A549 (cell line): ENCODE measurements around the gene CREBZF. TPM values are rescaled to one million over a fixed set of nuclear protein-coding genes. Genes with fewer than 3 reads are reported as not detected.

Experiments used
- ATAC-seq, 2 experiments: fragments of 200-7000 bp in 1 of 2; fragments of >200 bp in 1 of 2; cut with Nextera tagmentation in 1 of 2; cut with Tn5 transposase in 1 of 2; 3 replicates each; pipeline versions ENCODE4 v1.8.0 to v1.9.1; 2018 to 2020; ENCODE audit warnings: mild to moderate bottlenecking in 1 of 2, moderate library complexity in 1 of 2
- CTCF ChIA-PET: fragments of 300-600 bp; sonication (Branson Sonifier 250); formaldehyde crosslinking; extraction: SDS; loops from one replicate; lab custom pipeline; 2021; ENCODE audit warnings: antibody characterized with exemption, inconsistent platforms; lab: Yijun Ruan, JAX
- POLR2A ChIA-PET: fragments of 350-600 bp; formaldehyde crosslinking; extraction: SDS; loops from one replicate; lab custom pipeline; 2021; ENCODE audit warnings: antibody characterized with exemption, inconsistent platforms; lab: Yijun Ruan, JAX
- DNase-seq, 2 experiments: peaks; one replicate each; pipeline versions ENCODE4 v3.0.0 to v3.0.0-alpha.2; 2011 to 2016; ENCODE audit warnings: low read depth in 1 of 2, low spot score in 1 of 2
- FAIRE-seq: peaks from 2 replicates; lab custom pipeline; 2011; peaks lifted over from hg19 to GRCh38; lab: Jason Lieb, UNC
- H3K27ac ChIP-seq, 2 experiments: fragments of >200 bp; sonication (Bioruptor Twin); formaldehyde crosslinking; 3 replicates each; pipeline ENCODE4 v1.5.1; 2016 to 2017
- H3K4me1 ChIP-seq: fragments of >200 bp; sonication (Bioruptor Twin); formaldehyde crosslinking; 3 replicates; pipeline ENCODE4 v1.6.1; 2016
- H3K4me2 ChIP-seq: fragments of >200 bp; sonication (Bioruptor Twin); formaldehyde crosslinking; 3 replicates; pipeline ENCODE4 v1.6.1; 2016
- H3K4me3 ChIP-seq: fragments of >200 bp; sonication (Bioruptor Twin); formaldehyde crosslinking; 3 replicates; pipeline ENCODE4 v1.5.1; 2016
- H3K9me3 ChIP-seq: fragments of >200 bp; sonication (Bioruptor Twin); formaldehyde crosslinking; 3 replicates; pipeline ENCODE4 v1.6.1; 2016
- BCL3 ChIP-seq: fragments of >200 bp; sonication (Bioruptor Twin); formaldehyde crosslinking; IDR thresholded peaks from 3 replicates; pipeline ENCODE4 v1.6.1; 2016
- BHLHE40 ChIP-seq: IDR thresholded peaks from 2 replicates; pipeline ENCODE4 v1.6.1; 2012; ENCODE audit warnings: low read depth, low read length, inconsistent platforms
- CBX2 ChIP-seq: fragments of 200-600 bp; sonication (generic); IDR thresholded peaks from 2 replicates; pipeline ENCODE4 v1.6.1; 2016; ENCODE audit warnings: low read depth, mild to moderate bottlenecking, borderline replicate concordance
- EHMT2 ChIP-seq: fragments of 200-600 bp; sonication (generic); IDR thresholded peaks from 2 replicates; pipeline ENCODE4 v1.6.1; 2016; ENCODE audit warnings: antibody characterized with exemption, low read depth, mild to moderate bottlenecking, moderate library complexity
- EP300 ChIP-seq, 2 experiments: fragments of >200 bp; sonication (Bioruptor Twin); formaldehyde crosslinking; IDR thresholded peaks; 2 replicates in 1 of 2; 3 replicates in 1 of 2; pipeline ENCODE4 v1.6.1; 2016 to 2017
- ESRRA ChIP-seq: fragments of 150-350 bp; IDR thresholded peaks from 2 replicates; pipeline ENCODE4 v1.6.1; 2014; ENCODE audit warnings: mild to moderate bottlenecking, low read length, borderline replicate concordance
- HOXA7 ChIP-seq: fragments of 250-450 bp; sonication (Bioruptor Pico); IDR thresholded peaks from 2 replicates; pipeline ENCODE4 v1.5.0; 2020; ENCODE audit warnings: mild to moderate bottlenecking, moderate library complexity
- HOXB5 ChIP-seq: fragments of 250-450 bp; sonication (Bioruptor Pico); IDR thresholded peaks from 2 replicates; pipeline ENCODE4 v1.5.0; 2020; ENCODE audit warnings: mild to moderate bottlenecking, moderate library complexity
- JUNB ChIP-seq: fragments of >200 bp; sonication (Bioruptor Twin); formaldehyde crosslinking; IDR thresholded peaks from 2 replicates; pipeline ENCODE4 v1.6.1; 2016
- NPAS2 ChIP-seq: fragments of 250-450 bp; sonication (Bioruptor Pico); IDR thresholded peaks from 2 replicates; pipeline ENCODE4 v1.8.0; 2022; ENCODE audit warnings: mild to moderate bottlenecking, moderate library complexity, borderline replicate concordance
- NR3C1 ChIP-seq: fragments of >200 bp; sonication (Bioruptor Twin); formaldehyde crosslinking; IDR thresholded peaks from 3 replicates; pipeline ENCODE4 v1.6.1; 2017
- POLR2AphosphoS2 ChIP-seq: conservative IDR thresholded peaks from 2 replicates; pipeline ENCODE4 v1.6.1; 2012; ENCODE audit warnings: low read length, improper control_type of control experiment, inconsistent platforms
- RAD21 ChIP-seq, 2 experiments: fragments of >200 bp in 1 of 2; sonication (Bioruptor Twin) in 1 of 2; formaldehyde crosslinking in 1 of 2; IDR thresholded peaks in 1 of 2; conservative IDR thresholded peaks in 1 of 2; 2 replicates in 1 of 2; 3 replicates in 1 of 2; pipeline ENCODE4 v1.6.1; 2012 to 2018; ENCODE audit warnings: inconsistent platforms in 1 of 2
- RFX5 ChIP-seq: fragments of 450-650 bp; IDR thresholded peaks from 2 replicates; pipeline ENCODE4 v1.7.1; 2014; ENCODE audit warnings: antibody characterized with exemption, mild to moderate bottlenecking, moderate library complexity
- RNF2 ChIP-seq: fragments of 200-600 bp; sonication (generic); IDR thresholded peaks from 2 replicates; pipeline ENCODE4 v1.6.1; 2016; ENCODE audit warnings: low read depth, mild to moderate bottlenecking, antibody characterized with exemption, moderate library complexity, borderline replicate concordance
- SMC3 ChIP-seq: fragments of >200 bp; sonication (Bioruptor Twin); formaldehyde crosslinking; IDR thresholded peaks from 3 replicates; pipeline ENCODE4 v1.6.1; 2018; ENCODE audit warnings: inconsistent platforms
- TP53 ChIP-seq: fragments of 250-450 bp; sonication (Bioruptor Pico); IDR thresholded peaks from 2 replicates; pipeline ENCODE4 v1.5.0; 2021; ENCODE audit warnings: mild to moderate bottlenecking, moderate library complexity
- ZC3H11A ChIP-seq: fragments of 450-650 bp; IDR thresholded peaks from 2 replicates; pipeline ENCODE4 v1.6.1; 2014; ENCODE audit warnings: antibody characterized with exemption, mild to moderate bottlenecking
- ZSCAN20 ChIP-seq: fragments of 250-450 bp; sonication (Bioruptor Pico); IDR thresholded peaks from 2 replicates; pipeline ENCODE4 v1.8.0; 2022; ENCODE audit warnings: mild to moderate bottlenecking, moderate library complexity
- WGBS: methylation state at CpG from one replicate; pipeline ENCODE4 v1.1.6; 2017; ENCODE audit errors: missing lambda C conversion rate; 5-methylcytosine and 5-hydroxymethylcytosine counted together
- polyA plus RNA-seq, 4 experiments: library from polyadenylated mRNA; depleted of rRNA in 3 of 4; stranded (reverse); fragments of >200 nt; fragmentation: RNase III in 1 of 4; extraction: RNeasy Plus Mini Kit Qiagen cat#74134 plus additional on column Dnase treatment in 1 of 4; gene quantifications; 2 replicates in 3 of 4; 3 replicates in 1 of 4; pipeline ENCODE4 v1.2.3, GENCODE V29; 2011 to 2017
- TF ChIP-seq, protein P1 (sequence below): fragments of >200 bp; sonication (Bioruptor Twin); formaldehyde crosslinking; IDR thresholded peaks from 3 replicates; pipeline ENCODE4 v1.5.1; 2016
- TF ChIP-seq, protein P2 (sequence below): fragments of >200 bp; sonication (Bioruptor Twin); formaldehyde crosslinking; IDR thresholded peaks from 2 replicates; pipeline ENCODE4 v1.6.1; 2016

CREBZF gene
- polyA plus RNA-seq, 2 of the 4 experiments (the other 2 are of a cell fraction): 57.8 to 61.8 TPM

GRCh38 chr11:85665733-85666132, 804 bp upstream of the CREBZF start (continued):
- TF ChIP-seq HOXB5 (CRISPR knock-in tag): no peak
- no peak for TF ChIP-seq EP300 (IDR thresholded peaks at IDR 0.05)
- no peak for TF ChIP-seq EHMT2

DNA sequence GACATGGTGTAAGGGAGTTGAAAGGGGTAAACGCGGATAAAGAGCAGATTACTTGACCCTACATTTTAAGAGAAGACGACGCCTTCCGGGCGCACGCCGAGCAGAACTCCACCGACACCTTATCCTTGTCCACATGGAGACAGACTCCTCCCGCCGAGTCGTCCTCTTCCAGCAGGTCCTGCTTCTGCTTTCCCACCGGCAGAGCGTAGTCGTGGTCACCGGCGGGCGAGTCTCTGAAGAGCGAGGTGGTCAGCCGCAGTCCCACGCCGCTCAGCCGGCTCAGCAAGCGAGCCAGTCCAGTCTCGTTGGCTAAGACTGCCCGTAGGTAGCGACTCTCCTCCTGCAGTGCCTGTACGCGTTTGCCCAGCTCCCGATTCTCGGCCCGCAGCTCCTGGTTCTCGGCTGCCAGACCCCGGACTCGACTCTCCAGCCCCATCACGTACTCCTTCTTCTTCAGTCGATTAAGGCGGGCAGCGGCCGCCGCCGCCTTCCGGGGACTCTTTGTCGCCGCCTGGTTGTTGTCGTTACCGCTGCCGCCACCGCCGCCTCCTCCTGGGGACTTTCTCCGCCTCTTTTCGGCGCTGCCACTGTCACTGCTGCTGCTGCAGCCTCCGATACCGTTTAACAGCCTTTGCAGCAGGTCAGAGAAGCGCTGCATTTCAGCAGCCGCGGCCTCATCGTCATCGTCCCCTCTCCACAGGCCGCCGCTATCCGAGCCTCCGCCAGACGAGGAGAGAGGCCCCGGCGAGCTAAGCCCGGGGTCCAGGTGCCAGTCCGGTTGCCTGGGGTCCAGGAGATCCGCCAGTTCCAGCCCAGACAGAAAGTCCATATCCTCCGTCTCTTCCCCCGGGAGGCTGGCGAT, 945 bp downstream of the CREBZF start:
- TF ChIP-seq SMC3 (peak; percentile 23; the same call in 1 of the 3 replicates), NPAS2 (CRISPR knock-in tag) (no peak), RAD21 (conservative IDR thresholded peaks at IDR 0.05 in 1 of 2, IDR thresholded peaks at IDR 0.05 in 1 of 2) (peak; percentile 15 to 22; a peak in 3 of 5 replicates)
- TF ChIP-seq, protein P1, sequence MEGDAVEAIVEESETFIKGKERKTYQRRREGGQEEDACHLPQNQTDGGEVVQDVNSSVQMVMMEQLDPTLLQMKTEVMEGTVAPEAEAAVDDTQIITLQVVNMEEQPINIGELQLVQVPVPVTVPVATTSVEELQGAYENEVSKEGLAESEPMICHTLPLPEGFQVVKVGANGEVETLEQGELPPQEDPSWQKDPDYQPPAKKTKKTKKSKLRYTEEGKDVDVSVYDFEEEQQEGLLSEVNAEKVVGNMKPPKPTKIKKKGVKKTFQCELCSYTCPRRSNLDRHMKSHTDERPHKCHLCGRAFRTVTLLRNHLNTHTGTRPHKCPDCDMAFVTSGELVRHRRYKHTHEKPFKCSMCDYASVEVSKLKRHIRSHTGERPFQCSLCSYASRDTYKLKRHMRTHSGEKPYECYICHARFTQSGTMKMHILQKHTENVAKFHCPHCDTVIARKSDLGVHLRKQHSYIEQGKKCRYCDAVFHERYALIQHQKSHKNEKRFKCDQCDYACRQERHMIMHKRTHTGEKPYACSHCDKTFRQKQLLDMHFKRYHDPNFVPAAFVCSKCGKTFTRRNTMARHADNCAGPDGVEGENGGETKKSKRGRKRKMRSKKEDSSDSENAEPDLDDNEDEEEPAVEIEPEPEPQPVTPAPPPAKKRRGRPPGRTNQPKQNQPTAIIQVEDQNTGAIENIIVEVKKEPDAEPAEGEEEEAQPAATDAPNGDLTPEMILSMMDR: peak; percentile 40; the same call in 2 of the 3 replicates
- ChIA-PET CTCF (interaction anchor here (0.8 to 2.8 kb wide), 9 partner anchors 13 to 180 kb away, joined by 3 to 11 read pairs (median 4); partner anchors contain the start of gene TMEM126A), POLR2A (interaction anchor here (1.1 to 3.7 kb wide), 10 partner anchors 8 to 846 kb away, joined by 3 to 37 read pairs (median 4); partner anchors contain the start of genes DLG2, TMEM126A and TMEM126B)
- peak; percentile 72 to 80 for ATAC-seq
- Histone ChIP-seq H3K4me3 (peak overlapping the region; percentile 87), H3K27ac (peak overlapping the region; percentile 95 to 96), H3K4me1 (peaks cover 36% of the 10 kb centered on the region), H3K4me2 (peak overlapping the region; percentile 94), H3K9me3 (no peaks in the 10 kb centered on the region)
- 2% methylated on average over 43 of the region's 73 CpGs for WGBS
- no peak for FAIRE-seq
- peak; percentile 52 to 76 for DNase-seq

- Histone ChIP-seq H3K4me3 (peak overlapping the region; percentile 87), H3K27ac (peak overlapping the region; percentile 95 to 96), H3K9me3 (no peaks in the 10 kb centered on the region), H3K4me2 (peak overlapping the region; percentile 94)
- ATAC-seq (no peak), DNase-seq (no peak)
- CTCF ChIA-PET: interaction anchor here (0.7 to 2.8 kb wide), 7 partner anchors 12 to 210 kb away, joined by 3 to 11 read pairs (median 4); partner anchors contain the start of genes CCDC83 and TMEM126A
- WGBS: 1% methylated on average over 10 of the region's 10 CpGs
- no peak for TF ChIP-seq HOXA7 (CRISPR knock-in tag)
- TF ChIP-seq, all 56 proteins: peak for 0
- H3K4me1 ChIP-seq: peaks cover 42% of the 10 kb centered on the region
- no peak for FAIRE-seq
- POLR2A ChIA-PET: interaction anchor here (0.6 to 3.7 kb wide), 2 partner anchors 15 to 406 kb away, joined by 3 to 37 read pairs; partner anchors contain the start of genes PICALM and TMEM126A
Observed at GRCh38 chr11:85663080-85663752, 1.7 kb downstream of the CREBZF start.

- peak overlapping the region; percentile 94 for H3K4me2 ChIP-seq
- ChIA-PET CTCF (no interaction called here), POLR2A (interaction anchor here (0.8 kb wide), 1 partner anchor 14 kb away, joined by 3 read pairs; the partner anchor contains the start of gene TMEM126A)
- FAIRE-seq (no peak), DNase-seq (no peak), ATAC-seq (no peak)
- H3K9me3 ChIP-seq: no peaks in the 10 kb centered on the region
- H3K4me1 ChIP-seq: peaks cover 46% of the 10 kb centered on the region
- H3K27ac ChIP-seq: no peak overlapping the region
- 5% methylated on average over 4 of the region's 4 CpGs for WGBS
- H3K4me3 ChIP-seq: peak overlapping the region; percentile 87
- TF ChIP-seq RFX5 (no peak), ZC3H11A (no peak), CBX2 (no peak), BHLHE40 (no peak), BCL3 (no peak), ZSCAN20 (CRISPR knock-in tag) (no peak), ESRRA (no peak), RNF2 (no peak), POLR2AphosphoS2 (no peak), TP53 (CRISPR knock-in tag) (no peak), JUNB (no peak), NR3C1 (no peak)
- TF ChIP-seq, protein P2, sequence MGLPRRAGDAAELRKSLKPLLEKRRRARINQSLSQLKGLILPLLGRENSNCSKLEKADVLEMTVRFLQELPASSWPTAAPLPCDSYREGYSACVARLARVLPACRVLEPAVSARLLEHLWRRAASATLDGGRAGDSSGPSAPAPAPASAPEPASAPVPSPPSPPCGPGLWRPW: no peak
- TF ChIP-seq, protein P1: no peak
Observed at GRCh38 chr11:85661972-85662664, 2.8 kb downstream of the CREBZF start.
